GM12878 (cell line): Measurements from ENCODE around the gene SHB. TPM values are rescaled to one million over a fixed set of nuclear protein-coding genes. Genes with fewer than 3 reads are reported as not detected.

Source experiments
- ATAC-seq: fragments of 200-7000 bp; cut with Tn5 transposase; 3 replicates; pipeline ENCODE4 v1.9.1; 2020; ENCODE audit warnings: mild to moderate bottlenecking, moderate library complexity
- BruUV-seq: library from RNA; stranded (reverse); fragments of 400-500 nt; replicated peaks from 2 replicates; lab custom pipeline; 2021; lab: Mats Ljungman, UMichigan
- CTCF ChIA-PET: fragments of 300-600 bp; sonication (Branson Sonifier 250); formaldehyde crosslinking; extraction: SDS; loops from one replicate; lab custom pipeline; 2021; ENCODE audit warnings: inconsistent platforms; lab: Yijun Ruan, JAX
- POLR2A ChIA-PET: fragments of 350-600 bp; formaldehyde crosslinking; extraction: SDS; loops from one replicate; lab custom pipeline; 2021; ENCODE audit warnings: inconsistent platforms; lab: Charles Lee
- RAD21 ChIA-PET: fragments of 300-600 bp; sonication (Branson Sonifier 250); formaldehyde crosslinking; loops from one replicate; lab custom pipeline; 2023; ENCODE audit warnings: antibody characterized with exemption; ENCODE audit not compliant: unreplicated experiment; lab: Charles Lee
- SMC1A ChIA-PET: fragments of 300-600 bp; sonication (Branson Sonifier 250); formaldehyde crosslinking; loops from one replicate; lab custom pipeline; 2023; ENCODE audit not compliant: unreplicated experiment, uncharacterized antibody; lab: Charles Lee
- DNase-seq: peaks from one replicate; pipeline ENCODE4 v3.0.0-alpha.2; 2011; ENCODE audit warnings: low read depth, low spot score
- FAIRE-seq: peaks from 3 replicates; lab custom pipeline; 2011; peaks lifted over from hg19 to GRCh38; lab: Jason Lieb, UNC
- H2AFZ ChIP-seq: 2 replicates; pipeline ENCODE4 v1.6.0; 2011; ENCODE audit warnings: low read depth, low read length, control low read depth; ENCODE audit not compliant: control insufficient read depth
- H3K27ac ChIP-seq: 2 replicates; pipeline ENCODE4 v1.5.1; 2011; ENCODE audit warnings: control low read depth; ENCODE audit not compliant: control insufficient read depth, insufficient read depth
- H3K27me3 ChIP-seq, 2 experiments: replicated peaks in 1 of 2; 2 replicates each; pipeline versions ENCODE4 v1.6.0 to v1.6.1; 2011; ENCODE audit warnings: low read length in 1 of 2; ENCODE audit not compliant: control insufficient read depth in 2 of 2, insufficient read depth in 2 of 2
- H3K36me3 ChIP-seq, 2 experiments: 2 replicates each; pipeline ENCODE4 v1.5.1; 2011; ENCODE audit warnings: low read length in 1 of 2; ENCODE audit not compliant: control insufficient read depth in 2 of 2, insufficient read depth in 2 of 2
- H3K4me1 ChIP-seq: 2 replicates; pipeline ENCODE4 v1.6.1; 2011; ENCODE audit warnings: mild to moderate bottlenecking, low read length, moderate library complexity, mixed read lengths; ENCODE audit not compliant: control insufficient read depth, insufficient read depth
- H3K4me2 ChIP-seq: 2 replicates; pipeline ENCODE4 v1.6.0; 2011; ENCODE audit warnings: control low read depth; ENCODE audit not compliant: control insufficient read depth, insufficient read depth
- H3K4me3 ChIP-seq: fragments of 200-600 bp; sonication (generic); 2 replicates; pipeline ENCODE4 v1.5.1; 2016
- H3K79me2 ChIP-seq: 2 replicates; pipeline ENCODE4 v1.6.0; 2011; ENCODE audit warnings: low read length; ENCODE audit not compliant: control insufficient read depth, insufficient read depth
- H3K9ac ChIP-seq: 2 replicates; pipeline ENCODE4 v1.8.0; 2011; ENCODE audit warnings: low read length, control low read depth, mixed read lengths; ENCODE audit not compliant: control insufficient read depth, insufficient read depth
- H3K9me3 ChIP-seq: replicated peaks from 3 replicates; pipeline ENCODE4 v1.5.1; 2011; ENCODE audit warnings: mild to moderate bottlenecking, low read length; ENCODE audit not compliant: control insufficient read depth, insufficient read depth
- H4K20me1 ChIP-seq: 2 replicates; pipeline ENCODE4 v1.6.0; 2011; ENCODE audit not compliant: control insufficient read depth, insufficient read depth
- CHD2 ChIP-seq: IDR thresholded peaks from 2 replicates; pipeline ENCODE4 v1.6.1; 2011; ENCODE audit warnings: low read depth, low read length, improper control_type of control experiment, borderline replicate concordance
- CREB1 ChIP-seq: IDR thresholded peaks from 2 replicates; pipeline ENCODE4 v1.6.1; 2012; ENCODE audit warnings: low read depth, mild to moderate bottlenecking, inconsistent platforms
- CTCF ChIP-seq, 3 experiments: IDR thresholded peaks in 2 of 3; conservative IDR thresholded peaks in 1 of 3; 2 replicates each; pipeline ENCODE4 v1.5.1; 2011; ENCODE audit warnings: low read depth in 3 of 3, low read length in 3 of 3, mild to moderate bottlenecking in 3 of 3, control low read depth in 2 of 3, moderate library complexity in 2 of 3, inconsistent platforms in 1 of 3, mixed read lengths in 1 of 3; ENCODE audit not compliant: control insufficient read depth in 2 of 3, insufficient read depth in 1 of 3; ENCODE audit errors: extremely low read depth in 1 of 3
- ETV6 ChIP-seq, 2 experiments: fragments of 450-650 bp in 1 of 2; IDR thresholded peaks in 1 of 2; conservative IDR thresholded peaks in 1 of 2; 2 replicates each; pipeline ENCODE4 v1.6.1; 2014; ENCODE audit warnings: antibody characterized with exemption in 1 of 2, borderline replicate concordance in 1 of 2, low read depth in 1 of 2, mild to moderate bottlenecking in 1 of 2, moderate library complexity in 1 of 2
- MTA2 ChIP-seq: fragments of 450-650 bp; IDR thresholded peaks from 2 replicates; pipeline ENCODE4 v1.6.1; 2016; ENCODE audit warnings: low read depth, mild to moderate bottlenecking, moderate library complexity
- RELA ChIP-seq: fragments of 450-650 bp; IDR thresholded peaks from 2 replicates; pipeline ENCODE4 v1.8.0; 2014; ENCODE audit warnings: borderline replicate concordance; ENCODE audit not compliant: partially characterized antibody
- SMAD5 ChIP-seq: IDR thresholded peaks from 2 replicates; pipeline ENCODE4 v1.6.1; 2016; ENCODE audit warnings: antibody characterized with exemption, low read depth
- SMARCA5 ChIP-seq: fragments of 450-650 bp; IDR thresholded peaks from 2 replicates; pipeline ENCODE4 v1.6.1; 2017; ENCODE audit warnings: mild to moderate bottlenecking
- STAT3 ChIP-seq: IDR thresholded peaks from 2 replicates; pipeline ENCODE4 v1.6.1; 2011; ENCODE audit warnings: low read depth, low read length, improper control_type of control experiment
- YBX1 ChIP-seq: fragments of 450-650 bp; IDR thresholded peaks from 2 replicates; pipeline ENCODE4 v1.6.1; 2016; ENCODE audit warnings: antibody characterized with exemption
- ZBTB4 ChIP-seq: fragments of 450-650 bp; formaldehyde crosslinking; IDR thresholded peaks from 2 replicates; pipeline ENCODE4 v1.4.0; 2022; ENCODE audit warnings: mild to moderate bottlenecking, moderate library complexity
- ZNF207 ChIP-seq: fragments of 450-650 bp; IDR thresholded peaks from 2 replicates; pipeline ENCODE4 v1.6.1; 2014; ENCODE audit warnings: antibody characterized with exemption, mild to moderate bottlenecking, borderline replicate concordance
- WGBS: methylation state at CpG from one replicate; pipeline ENCODE4 v1.1.6; 2016; ENCODE audit warnings: low lambda C conversion rate; ENCODE audit not compliant: insufficient replicate concordance, insufficient coverage; ENCODE audit errors: missing lambda C conversion rate; 5-methylcytosine and 5-hydroxymethylcytosine counted together
- in situ Hi-C: fragments of 300-500 bp; cut with MboI; formaldehyde crosslinking; loops from 9 replicates; pipeline ENCODE4 v1.14.3; 2018; ENCODE audit warnings: mixed read lengths
- intact Hi-C: fragments of 100-400 bp; cut with micrococcal nuclease; formaldehyde crosslinking; loops from one replicate; pipeline ENCODE4 v1.14.2; 2022; ENCODE audit not compliant: unreplicated experiment
- polyA plus RNA-seq, 11 experiments: library from polyadenylated mRNA; depleted of rRNA in 4 of 11; unstranded in 6 of 11; stranded (reverse) in 5 of 11; fragments of >200 nt; fragmentation: Nextera tagmentation in 4 of 11; fragmentation: Illumina TruSeq in 1 of 11; extraction: Ambion mirVana in 4 of 11; extraction: Trizol in 1 of 11; gene quantifications; 1 replicate in 1 of 11; 2 replicates in 10 of 11; pipeline versions ENCODE4 v1.2.1 to v1.2.3, GENCODE V29; 2011 to 2016; ENCODE audit warnings: inconsistent platforms in 2 of 11, missing spikeins in 2 of 11, low read depth in 1 of 11
- total RNA-seq, 4 experiments: library from RNA; depleted of rRNA in 3 of 4; stranded (reverse); fragments of >200 nt in 3 of 4; fragmentation: Illumina TruSeq in 1 of 4; extraction: Trizol in 1 of 4; gene quantifications; 2 replicates each; pipeline versions ENCODE4 v1.2.1 to v1.2.3, GENCODE V29; 2013 to 2021
- TF ChIP-seq, protein P1 (sequence below): fragments of 450-650 bp; IDR thresholded peaks from 2 replicates; pipeline ENCODE4 v1.6.1; 2017; ENCODE audit warnings: mild to moderate bottlenecking, moderate library complexity

SHB gene
- total and polyA plus RNA-seq, 10 of the 15 experiments (the other 5 are each of a cell fraction or from before 2014, with no cell fraction given) = 0.29 to 6.2 (median 1.3) TPM

- ChIA-PET RAD21 (no interaction called here), POLR2A (interaction anchor here (1.1 to 1.4 kb wide), 3 partner anchors 12 to 24 kb away, joined by 3 read pairs; no protein-coding TSS in a partner anchor), SMC1A (interaction anchor here (0.9 to 1.4 kb wide), 4 partner anchors 10 to 40 kb away, joined by 3 to 4 read pairs (median 4); no protein-coding TSS in a partner anchor), CTCF (interaction anchor here (0.7 kb wide), 1 partner anchor 109 kb away, joined by 3 read pairs; no protein-coding TSS in a partner anchor)
- Histone ChIP-seq H3K4me1 (no peaks in the 10 kb centered on the region), H3K27me3 (no peaks in the 10 kb centered on the region), H3K4me3 (no peak overlapping the region), H2AFZ (no peak overlapping the region), H4K20me1 (no peaks in the 10 kb centered on the region), H3K27ac (no peak overlapping the region), H3K9ac (no peak overlapping the region), H3K36me3 (no peaks in the 10 kb centered on the region), H3K4me2 (no peak overlapping the region), H3K9me3 (no peaks in the 10 kb centered on the region), H3K79me2 (no peaks in the 10 kb centered on the region)
- no peak for DNase-seq
- ATAC-seq = no peak
- FAIRE-seq = no peak
- in situ Hi-C loops = loop anchor here (25.0 kb wide), 1 partner anchor 533 kb away; the partner anchor contains the start of gene POLR1E
- 17% methylated on average over 10 of the region's 10 CpGs for WGBS
- intact Hi-C loops = no loop called here
- no TSS peak for BruUV-seq
- TF ChIP-seq MTA2 (no peak), YBX1 (no peak), CREB1 (no peak), SMAD5 (no peak), CHD2 (no peak), ETV6 (conservative IDR thresholded peaks at IDR 0.05 in 1 of 2, IDR thresholded peaks at IDR 0.05 in 1 of 2; ENCODE audit: borderline replicate concordance in 1 of 2, low read depth in 1 of 2) (no peak), CTCF (IDR thresholded peaks at IDR 0.05 in 2 of 3, conservative IDR thresholded peaks at IDR 0.05 in 1 of 3; ENCODE audit: control insufficient read depth in 2 of 3, extremely low read depth in 1 of 3, insufficient read depth in 1 of 3, low read depth in 3 of 3, low read length in 3 of 3) (no peak), STAT3 (no peak), ZNF207 (no peak), SMARCA5 (no peak), RELA (no peak), ZBTB4 (CRISPR knock-in tag) (no peak)
- TF ChIP-seq, protein P1, sequence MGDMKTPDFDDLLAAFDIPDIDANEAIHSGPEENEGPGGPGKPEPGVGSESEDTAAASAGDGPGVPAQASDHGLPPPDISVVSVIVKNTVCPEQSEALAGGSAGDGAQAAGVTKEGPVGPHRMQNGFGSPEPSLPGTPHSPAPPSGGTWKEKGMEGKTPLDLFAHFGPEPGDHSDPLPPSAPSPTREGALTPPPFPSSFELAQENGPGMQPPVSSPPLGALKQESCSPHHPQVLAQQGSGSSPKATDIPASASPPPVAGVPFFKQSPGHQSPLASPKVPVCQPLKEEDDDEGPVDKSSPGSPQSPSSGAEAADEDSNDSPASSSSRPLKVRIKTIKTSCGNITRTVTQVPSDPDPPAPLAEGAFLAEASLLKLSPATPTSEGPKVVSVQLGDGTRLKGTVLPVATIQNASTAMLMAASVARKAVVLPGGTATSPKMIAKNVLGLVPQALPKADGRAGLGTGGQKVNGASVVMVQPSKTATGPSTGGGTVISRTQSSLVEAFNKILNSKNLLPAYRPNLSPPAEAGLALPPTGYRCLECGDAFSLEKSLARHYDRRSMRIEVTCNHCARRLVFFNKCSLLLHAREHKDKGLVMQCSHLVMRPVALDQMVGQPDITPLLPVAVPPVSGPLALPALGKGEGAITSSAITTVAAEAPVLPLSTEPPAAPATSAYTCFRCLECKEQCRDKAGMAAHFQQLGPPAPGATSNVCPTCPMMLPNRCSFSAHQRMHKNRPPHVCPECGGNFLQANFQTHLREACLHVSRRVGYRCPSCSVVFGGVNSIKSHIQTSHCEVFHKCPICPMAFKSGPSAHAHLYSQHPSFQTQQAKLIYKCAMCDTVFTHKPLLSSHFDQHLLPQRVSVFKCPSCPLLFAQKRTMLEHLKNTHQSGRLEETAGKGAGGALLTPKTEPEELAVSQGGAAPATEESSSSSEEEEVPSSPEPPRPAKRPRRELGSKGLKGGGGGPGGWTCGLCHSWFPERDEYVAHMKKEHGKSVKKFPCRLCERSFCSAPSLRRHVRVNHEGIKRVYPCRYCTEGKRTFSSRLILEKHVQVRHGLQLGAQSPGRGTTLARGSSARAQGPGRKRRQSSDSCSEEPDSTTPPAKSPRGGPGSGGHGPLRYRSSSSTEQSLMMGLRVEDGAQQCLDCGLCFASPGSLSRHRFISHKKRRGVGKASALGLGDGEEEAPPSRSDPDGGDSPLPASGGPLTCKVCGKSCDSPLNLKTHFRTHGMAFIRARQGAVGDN = no peak
Measured at GRCh38 chr9:38020151-38021076, 48.6 kb downstream of the SHB start.
